ENCODE measurements around the gene ZER1. TPM values are rescaled to one million over a fixed set of nuclear protein-coding genes. Genes with fewer than 3 reads are reported as not detected.

ZER1 gene
- polyA plus RNA-seq, 1 donor from 2014 or later = 30.6 TPM

GRCh38 chr9:128721487-128722010, 50.2 kb downstream of the ZER1 start:
- no peaks in the 10 kb centered on the region for H3F3A ChIP-seq (ENCODE audit: insufficient read depth, low read length, poor library complexity, severe bottlenecking)
- H3K79me2 ChIP-seq (replicated peaks; ENCODE audit: insufficient read depth, low read length) = no peaks in the 10 kb centered on the region
- H3K4me3 ChIP-seq (ENCODE audit: low read length) = no peak overlapping the region
- H3K27ac ChIP-seq (ENCODE audit: low read length) = no peak overlapping the region
- H3K36me3 ChIP-seq (ENCODE audit: insufficient read depth, low read length) = no peaks in the 10 kb centered on the region
- no peaks in the 10 kb centered on the region for H3K9me2 ChIP-seq (ENCODE audit: insufficient read depth, low read length)
- H3K4me2 ChIP-seq (ENCODE audit: low read length) = no peak overlapping the region
- no peak overlapping the region for H3K9ac ChIP-seq (ENCODE audit: low read length)
- no peaks in the 10 kb centered on the region for H3K27me3 ChIP-seq (ENCODE audit: insufficient read depth, low read depth, low read length)
- H4K20me1 ChIP-seq (ENCODE audit: insufficient read depth) = no peaks in the 10 kb centered on the region
- no peak for TF ChIP-seq RAD21 (conservative IDR thresholded peaks at IDR 0.05)
- no peak for TF ChIP-seq POLR2AphosphoS5 (IDR thresholded peaks at IDR 0.05)
- no peak for TF ChIP-seq MXI1 (conservative IDR thresholded peaks at IDR 0.05; ENCODE audit: poor library complexity, severe bottlenecking)
- no peak overlapping the region for H2AFZ ChIP-seq (ENCODE audit: low read depth, low read length)
- no peaks in the 10 kb centered on the region for H3K9me3 ChIP-seq (ENCODE audit: low read length)

- TF ChIP-seq RAD21 (conservative IDR thresholded peaks at IDR 0.05) = no peak
- TF ChIP-seq, protein P1, sequence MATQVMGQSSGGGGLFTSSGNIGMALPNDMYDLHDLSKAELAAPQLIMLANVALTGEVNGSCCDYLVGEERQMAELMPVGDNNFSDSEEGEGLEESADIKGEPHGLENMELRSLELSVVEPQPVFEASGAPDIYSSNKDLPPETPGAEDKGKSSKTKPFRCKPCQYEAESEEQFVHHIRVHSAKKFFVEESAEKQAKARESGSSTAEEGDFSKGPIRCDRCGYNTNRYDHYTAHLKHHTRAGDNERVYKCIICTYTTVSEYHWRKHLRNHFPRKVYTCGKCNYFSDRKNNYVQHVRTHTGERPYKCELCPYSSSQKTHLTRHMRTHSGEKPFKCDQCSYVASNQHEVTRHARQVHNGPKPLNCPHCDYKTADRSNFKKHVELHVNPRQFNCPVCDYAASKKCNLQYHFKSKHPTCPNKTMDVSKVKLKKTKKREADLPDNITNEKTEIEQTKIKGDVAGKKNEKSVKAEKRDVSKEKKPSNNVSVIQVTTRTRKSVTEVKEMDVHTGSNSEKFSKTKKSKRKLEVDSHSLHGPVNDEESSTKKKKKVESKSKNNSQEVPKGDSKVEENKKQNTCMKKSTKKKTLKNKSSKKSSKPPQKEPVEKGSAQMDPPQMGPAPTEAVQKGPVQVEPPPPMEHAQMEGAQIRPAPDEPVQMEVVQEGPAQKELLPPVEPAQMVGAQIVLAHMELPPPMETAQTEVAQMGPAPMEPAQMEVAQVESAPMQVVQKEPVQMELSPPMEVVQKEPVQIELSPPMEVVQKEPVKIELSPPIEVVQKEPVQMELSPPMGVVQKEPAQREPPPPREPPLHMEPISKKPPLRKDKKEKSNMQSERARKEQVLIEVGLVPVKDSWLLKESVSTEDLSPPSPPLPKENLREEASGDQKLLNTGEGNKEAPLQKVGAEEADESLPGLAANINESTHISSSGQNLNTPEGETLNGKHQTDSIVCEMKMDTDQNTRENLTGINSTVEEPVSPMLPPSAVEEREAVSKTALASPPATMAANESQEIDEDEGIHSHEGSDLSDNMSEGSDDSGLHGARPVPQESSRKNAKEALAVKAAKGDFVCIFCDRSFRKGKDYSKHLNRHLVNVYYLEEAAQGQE (IDR thresholded peaks at IDR 0.05; ENCODE audit: borderline replicate concordance) = no peak
- no peak for TF ChIP-seq SMC3 (conservative IDR thresholded peaks at IDR 0.05; ENCODE audit: poor library complexity)
- no peak for TF ChIP-seq CTCF (IDR thresholded peaks at IDR 0.05; ENCODE audit: poor library complexity, severe bottlenecking)
- no peak for TF ChIP-seq EZH2 (IDR thresholded peaks at IDR 0.05; ENCODE audit: borderline replicate concordance, insufficient read depth, low read length, poor library complexity, severe bottlenecking)
- no peak for TF ChIP-seq EP300 (conservative IDR thresholded peaks at IDR 0.05; ENCODE audit: poor library complexity, severe bottlenecking)
- no peak for TF ChIP-seq POLR2AphosphoS5 (IDR thresholded peaks at IDR 0.05)
- no peak for TF ChIP-seq MXI1 (conservative IDR thresholded peaks at IDR 0.05; ENCODE audit: poor library complexity, severe bottlenecking)
- no peak for TF ChIP-seq TAF1 (IDR thresholded peaks at IDR 0.05; ENCODE audit: low read depth)
- H3K27ac ChIP-seq (ENCODE audit: low read length) = no peak overlapping the region
- no peak overlapping the region for H3K4me2 ChIP-seq (ENCODE audit: low read length)
- no peaks in the 10 kb centered on the region for H3K27me3 ChIP-seq (ENCODE audit: insufficient read depth, low read depth, low read length)
- H3K9me3 ChIP-seq (ENCODE audit: low read length) = no peaks in the 10 kb centered on the region
- H3F3A ChIP-seq (ENCODE audit: insufficient read depth, low read length, poor library complexity, severe bottlenecking) = no peaks in the 10 kb centered on the region
- H3K79me2 ChIP-seq (replicated peaks; ENCODE audit: insufficient read depth, low read length) = no peaks in the 10 kb centered on the region
- no peaks in the 10 kb centered on the region for H3K36me3 ChIP-seq (ENCODE audit: insufficient read depth, low read length)
- no peak overlapping the region for H2AFZ ChIP-seq (ENCODE audit: low read depth, low read length)
- no peaks in the 10 kb centered on the region for H3K9me2 ChIP-seq (ENCODE audit: insufficient read depth, low read length)
- no peak overlapping the region for H3K4me3 ChIP-seq (ENCODE audit: low read length)
- H4K20me1 ChIP-seq (ENCODE audit: insufficient read depth) = no peaks in the 10 kb centered on the region
- H3K9ac ChIP-seq (ENCODE audit: low read length) = no peak overlapping the region
These were observed 50.8 kb downstream of the ZER1 start for GRCh38 chr9:128720841-128721486.

All from neural cell (in vitro differentiated cells).